ENCODE measurements around the gene CMTR1. TPM values are rescaled to one million over a fixed set of nuclear protein-coding genes. Genes with fewer than 3 reads are reported as not detected.

CMTR1 gene
- polyA plus RNA-seq, 1 donor from 2014 or later: 64.1 TPM

DNA sequence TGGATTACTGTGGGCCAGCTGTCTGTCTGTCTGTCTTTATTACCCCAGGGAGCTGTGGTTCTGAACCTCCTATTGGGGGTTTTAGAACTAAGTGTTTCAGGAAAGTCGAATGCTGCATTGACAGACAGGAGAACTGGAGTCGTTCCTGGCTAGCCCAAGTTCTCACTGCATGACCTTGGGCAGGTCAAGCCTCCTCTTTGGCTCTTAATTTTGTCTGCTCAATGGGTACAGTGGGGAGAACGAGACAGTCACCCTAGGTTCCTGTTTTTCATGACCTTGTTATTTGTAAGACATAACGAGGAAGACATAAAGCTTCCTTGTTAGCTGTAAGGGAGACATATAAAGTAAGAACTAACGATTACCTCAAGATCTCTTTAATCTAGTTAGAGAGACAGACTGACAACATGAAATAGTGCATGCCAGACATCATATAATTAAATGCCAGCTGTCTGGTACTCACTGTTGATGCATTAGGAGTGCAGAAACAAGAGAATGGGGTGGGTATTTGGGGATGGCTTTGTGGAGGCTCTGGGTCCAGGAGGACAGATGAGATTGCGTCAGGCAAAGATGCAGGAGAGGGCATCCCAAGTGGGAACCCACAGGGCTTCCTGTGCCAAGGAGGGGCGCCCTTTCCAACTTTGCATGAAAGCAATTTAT is 70.4 kb downstream of the CMTR1 start:
- Histone ChIP-seq H3K9me2 (ENCODE audit: insufficient read depth, low read length) (no peaks in the 10 kb centered on the region), H3K79me2 (replicated peaks; ENCODE audit: insufficient read depth, low read length) (peaks cover 10% of the 10 kb centered on the region), H3K4me3 (ENCODE audit: low read length) (no peak overlapping the region), H3K27me3 (ENCODE audit: insufficient read depth, low read depth, low read length) (no peaks in the 10 kb centered on the region), H3F3A (ENCODE audit: insufficient read depth, low read length, poor library complexity, severe bottlenecking) (no peaks in the 10 kb centered on the region), H3K9ac (ENCODE audit: low read length) (no peak overlapping the region), H3K4me2 (ENCODE audit: low read length) (no peak overlapping the region), H4K20me1 (ENCODE audit: insufficient read depth) (no peaks in the 10 kb centered on the region), H2AFZ (ENCODE audit: low read depth, low read length) (no peak overlapping the region), H3K9me3 (ENCODE audit: low read length) (no peaks in the 10 kb centered on the region), H3K27ac (ENCODE audit: low read length) (no peak overlapping the region), H3K36me3 (ENCODE audit: insufficient read depth, low read length) (no peaks in the 10 kb centered on the region)
- TF ChIP-seq CTCF (IDR thresholded peaks at IDR 0.05; ENCODE audit: poor library complexity, severe bottlenecking) (no peak), SMC3 (conservative IDR thresholded peaks at IDR 0.05; ENCODE audit: poor library complexity) (no peak), POLR2AphosphoS5 (IDR thresholded peaks at IDR 0.05) (no peak), EP300 (conservative IDR thresholded peaks at IDR 0.05; ENCODE audit: poor library complexity, severe bottlenecking) (no peak), TAF1 (IDR thresholded peaks at IDR 0.05; ENCODE audit: low read depth) (no peak), MXI1 (conservative IDR thresholded peaks at IDR 0.05; ENCODE audit: poor library complexity, severe bottlenecking) (no peak), RAD21 (conservative IDR thresholded peaks at IDR 0.05) (no peak), EZH2 (IDR thresholded peaks at IDR 0.05; ENCODE audit: borderline replicate concordance, insufficient read depth, low read length, poor library complexity, severe bottlenecking) (no peak)
- TF ChIP-seq, protein P1, sequence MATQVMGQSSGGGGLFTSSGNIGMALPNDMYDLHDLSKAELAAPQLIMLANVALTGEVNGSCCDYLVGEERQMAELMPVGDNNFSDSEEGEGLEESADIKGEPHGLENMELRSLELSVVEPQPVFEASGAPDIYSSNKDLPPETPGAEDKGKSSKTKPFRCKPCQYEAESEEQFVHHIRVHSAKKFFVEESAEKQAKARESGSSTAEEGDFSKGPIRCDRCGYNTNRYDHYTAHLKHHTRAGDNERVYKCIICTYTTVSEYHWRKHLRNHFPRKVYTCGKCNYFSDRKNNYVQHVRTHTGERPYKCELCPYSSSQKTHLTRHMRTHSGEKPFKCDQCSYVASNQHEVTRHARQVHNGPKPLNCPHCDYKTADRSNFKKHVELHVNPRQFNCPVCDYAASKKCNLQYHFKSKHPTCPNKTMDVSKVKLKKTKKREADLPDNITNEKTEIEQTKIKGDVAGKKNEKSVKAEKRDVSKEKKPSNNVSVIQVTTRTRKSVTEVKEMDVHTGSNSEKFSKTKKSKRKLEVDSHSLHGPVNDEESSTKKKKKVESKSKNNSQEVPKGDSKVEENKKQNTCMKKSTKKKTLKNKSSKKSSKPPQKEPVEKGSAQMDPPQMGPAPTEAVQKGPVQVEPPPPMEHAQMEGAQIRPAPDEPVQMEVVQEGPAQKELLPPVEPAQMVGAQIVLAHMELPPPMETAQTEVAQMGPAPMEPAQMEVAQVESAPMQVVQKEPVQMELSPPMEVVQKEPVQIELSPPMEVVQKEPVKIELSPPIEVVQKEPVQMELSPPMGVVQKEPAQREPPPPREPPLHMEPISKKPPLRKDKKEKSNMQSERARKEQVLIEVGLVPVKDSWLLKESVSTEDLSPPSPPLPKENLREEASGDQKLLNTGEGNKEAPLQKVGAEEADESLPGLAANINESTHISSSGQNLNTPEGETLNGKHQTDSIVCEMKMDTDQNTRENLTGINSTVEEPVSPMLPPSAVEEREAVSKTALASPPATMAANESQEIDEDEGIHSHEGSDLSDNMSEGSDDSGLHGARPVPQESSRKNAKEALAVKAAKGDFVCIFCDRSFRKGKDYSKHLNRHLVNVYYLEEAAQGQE (IDR thresholded peaks at IDR 0.05; ENCODE audit: borderline replicate concordance): no peak

GRCh38 chr6:37504024-37504423 is 71.0 kb downstream of the CMTR1 start:
- H3K27ac ChIP-seq (ENCODE audit: low read length): no peak overlapping the region
- H2AFZ ChIP-seq (ENCODE audit: low read depth, low read length): no peak overlapping the region

More at GRCh38 chr6:37504024-37504423, 71.0 kb downstream of the CMTR1 start:
- H3K9ac ChIP-seq (ENCODE audit: low read length): no peak overlapping the region
- H3K4me3 ChIP-seq (ENCODE audit: low read length): no peak overlapping the region
- H3K4me2 ChIP-seq (ENCODE audit: low read length): no peak overlapping the region
- H4K20me1 ChIP-seq (ENCODE audit: insufficient read depth): no peaks in the 10 kb centered on the region
- no peaks in the 10 kb centered on the region for H3F3A ChIP-seq (ENCODE audit: insufficient read depth, low read length, poor library complexity, severe bottlenecking)
- H3K79me2 ChIP-seq (replicated peaks; ENCODE audit: insufficient read depth, low read length): peaks cover 5% of the 10 kb centered on the region
- no peaks in the 10 kb centered on the region for H3K9me2 ChIP-seq (ENCODE audit: insufficient read depth, low read length)
- H3K36me3 ChIP-seq (ENCODE audit: insufficient read depth, low read length): no peaks in the 10 kb centered on the region
- H3K27me3 ChIP-seq (ENCODE audit: insufficient read depth, low read depth, low read length): no peaks in the 10 kb centered on the region
- no peaks in the 10 kb centered on the region for H3K9me3 ChIP-seq (ENCODE audit: low read length)
- TF ChIP-seq CTCF (IDR thresholded peaks at IDR 0.05; ENCODE audit: poor library complexity, severe bottlenecking): no peak
- TF ChIP-seq EZH2 (IDR thresholded peaks at IDR 0.05; ENCODE audit: borderline replicate concordance, insufficient read depth, low read length, poor library complexity, severe bottlenecking): no peak
- no peak for TF ChIP-seq POLR2AphosphoS5 (IDR thresholded peaks at IDR 0.05)
- TF ChIP-seq RAD21 (conservative IDR thresholded peaks at IDR 0.05): no peak
- no peak for TF ChIP-seq EP300 (conservative IDR thresholded peaks at IDR 0.05; ENCODE audit: poor library complexity, severe bottlenecking)
- no peak for TF ChIP-seq MXI1 (conservative IDR thresholded peaks at IDR 0.05; ENCODE audit: poor library complexity, severe bottlenecking)
- no peak for TF ChIP-seq SMC3 (conservative IDR thresholded peaks at IDR 0.05; ENCODE audit: poor library complexity)
- TF ChIP-seq, protein P1 (IDR thresholded peaks at IDR 0.05; ENCODE audit: borderline replicate concordance): no peak
- no peak for TF ChIP-seq TAF1 (IDR thresholded peaks at IDR 0.05; ENCODE audit: low read depth)

Data from neural cell (in vitro differentiated cells).